COLO829 (cell line): Measurements from ENCODE around the gene JMJD1C.
"Not testable (repeated sequence)": the region's sequence is repeated elsewhere in the genome, so short reads cannot be mapped to it uniquely, and the experiment has no call there.

ENCODE experiments used
- DNase-seq: peaks from one replicate; pipeline ENCODE4 v3.0.0; 2012; ENCODE audit warnings: low spot score

JMJD1C gene

DNA sequence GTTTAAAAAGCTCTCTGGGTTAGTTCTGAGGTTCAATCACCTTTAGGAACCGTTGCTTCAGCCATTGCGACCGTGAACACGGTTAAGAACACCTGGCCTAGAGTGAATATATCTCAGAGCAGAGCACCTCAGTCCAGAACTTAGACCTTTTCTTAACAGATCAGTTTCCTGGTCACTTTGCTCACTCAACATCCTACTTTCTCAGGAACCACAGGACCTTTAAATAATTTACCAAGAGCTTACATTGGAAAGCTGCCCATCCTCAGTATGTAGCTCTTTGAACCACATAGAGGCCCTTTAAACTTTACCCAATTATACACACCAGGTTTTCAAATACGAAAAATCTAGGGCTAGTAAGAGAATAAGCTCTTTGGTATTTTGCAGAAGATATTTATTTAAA, 179.4 kb downstream of the JMJD1C start:
- no peak for DNase-seq

- DNase-seq, result not testable (repeated sequence)
Observed at GRCh38 chr10:63283901-63284300, 181.9 kb downstream of the JMJD1C start.

GRCh38 chr10:63283093-63283492, 182.7 kb downstream of the JMJD1C start:
- DNase-seq, result no peak

DNA sequence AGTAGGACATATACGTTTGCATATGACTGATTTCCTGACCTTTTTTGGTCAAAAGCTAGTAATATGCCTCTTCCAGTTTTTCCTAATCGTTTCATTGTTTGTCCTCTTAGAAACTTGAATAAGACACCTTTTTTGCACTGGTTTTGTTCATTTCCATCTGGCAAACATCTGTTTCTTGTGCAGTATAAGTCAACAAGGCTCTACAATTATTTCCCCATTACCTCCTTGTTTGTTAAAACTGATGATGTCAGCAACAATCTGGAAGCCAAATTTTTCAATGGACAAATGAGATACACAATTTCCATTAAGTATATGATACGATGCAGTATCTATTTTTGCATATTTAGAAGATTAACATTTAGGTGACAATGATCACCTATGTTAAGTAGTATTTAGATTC, 183.8 kb downstream of the JMJD1C start:
- no peak for DNase-seq

DNA sequence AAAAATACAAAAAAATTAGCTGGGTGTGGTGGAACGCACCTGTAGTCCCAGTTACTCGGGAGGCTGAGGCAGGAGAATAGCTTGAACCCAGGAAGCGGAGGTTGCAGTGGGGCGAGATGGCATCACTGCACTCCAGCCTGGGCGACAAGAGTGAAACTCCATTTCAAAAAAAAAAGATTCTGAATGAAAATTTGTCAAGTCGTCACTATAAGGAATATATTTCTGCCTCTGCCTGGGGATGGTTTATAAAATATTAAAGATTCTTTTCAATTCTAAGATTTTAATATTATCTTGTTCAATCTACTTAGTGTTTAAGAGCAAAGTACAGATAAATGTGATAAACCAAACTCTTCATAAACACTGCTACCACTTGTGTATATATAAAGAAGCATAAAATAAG, 185.4 kb downstream of the JMJD1C start:
- no peak for DNase-seq

DNA sequence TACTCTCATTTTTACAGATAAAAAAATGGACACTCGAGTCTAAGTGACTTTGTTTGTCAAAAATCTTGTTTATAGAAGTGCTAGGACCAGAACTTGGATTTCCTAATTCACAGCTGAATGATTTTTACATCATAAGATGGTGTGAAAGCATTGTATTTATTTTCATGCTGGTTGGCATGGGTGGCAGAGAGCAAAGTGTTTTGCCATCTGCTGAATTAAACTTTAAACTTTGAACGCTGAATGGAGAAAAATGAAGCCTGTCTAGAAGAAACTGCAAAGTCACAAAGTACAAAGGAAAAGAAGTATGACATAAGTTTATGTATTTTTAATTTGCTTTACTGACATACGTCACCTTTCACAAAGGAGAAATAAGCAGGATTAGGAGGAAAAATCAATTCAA, 190.7 kb downstream of the JMJD1C start:
- no peak for DNase-seq

DNA sequence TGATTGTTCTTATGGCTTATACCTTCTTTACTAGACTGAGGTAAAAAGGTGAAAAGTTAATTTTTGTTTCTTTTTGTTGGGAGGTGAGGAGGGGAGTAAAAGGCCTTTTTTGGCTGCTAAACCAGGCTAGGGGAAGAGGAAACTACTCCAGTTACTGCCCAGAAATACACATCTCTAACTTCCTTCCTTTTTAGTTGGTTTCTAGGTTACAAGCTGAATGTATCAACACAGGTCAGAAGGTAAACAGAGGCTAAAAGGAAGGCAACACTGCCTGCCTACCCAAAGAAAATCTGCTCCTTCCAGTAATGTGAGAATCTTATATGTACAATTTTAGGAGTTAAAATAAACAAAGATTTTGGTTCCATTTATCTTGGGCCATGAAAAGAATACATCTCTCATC, 192.2 kb downstream of the JMJD1C start:
- DNase-seq, result no peak

DNA sequence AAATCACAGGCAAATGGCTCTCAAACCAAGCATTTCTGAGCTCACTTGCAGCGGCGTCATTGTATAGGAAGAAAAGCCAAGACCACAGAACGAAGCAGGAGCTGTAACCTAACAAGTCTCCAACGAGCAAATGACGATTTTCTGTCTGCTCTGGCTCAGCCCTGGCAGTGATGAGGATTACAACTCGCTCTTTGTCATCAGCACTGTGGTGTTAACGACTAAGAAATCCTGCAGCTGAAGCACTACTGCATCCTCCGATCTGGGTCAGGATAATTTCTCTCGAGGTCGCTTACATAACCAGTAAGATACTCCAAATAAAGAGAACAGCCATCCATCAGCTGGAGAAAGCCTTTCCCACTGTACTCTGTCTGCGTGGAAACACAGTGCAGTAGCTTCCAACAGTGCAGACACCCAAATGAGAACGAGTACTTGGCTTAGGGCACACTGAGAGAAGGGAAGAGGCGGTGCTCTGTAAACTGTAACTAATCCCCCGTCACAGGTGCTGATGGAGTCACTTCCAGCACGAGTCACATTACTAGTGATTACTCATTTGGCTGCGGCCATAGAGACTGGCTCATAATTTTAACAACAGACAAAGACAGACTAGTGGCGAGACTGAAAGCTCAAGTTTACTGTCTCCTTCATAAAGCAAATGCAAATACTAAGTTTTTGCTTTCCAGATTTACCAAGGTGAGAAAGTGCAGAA, 196.8 kb downstream of the JMJD1C start:
- peak; percentile 74 for DNase-seq

GRCh38 chr10:63268149-63268797, 197.5 kb downstream of the JMJD1C start:
- no peak for DNase-seq

GRCh38 chr10:63267414-63268148, 198.2 kb downstream of the JMJD1C start:
- peak; percentile 23 for DNase-seq

GRCh38 chr10:63266391-63267316, 199.1 kb downstream of the JMJD1C start:
- no peak for DNase-seq

GRCh38 chr10:63265683-63266235, 200.0 kb downstream of the JMJD1C start:
- DNase-seq, result no peak

DNA sequence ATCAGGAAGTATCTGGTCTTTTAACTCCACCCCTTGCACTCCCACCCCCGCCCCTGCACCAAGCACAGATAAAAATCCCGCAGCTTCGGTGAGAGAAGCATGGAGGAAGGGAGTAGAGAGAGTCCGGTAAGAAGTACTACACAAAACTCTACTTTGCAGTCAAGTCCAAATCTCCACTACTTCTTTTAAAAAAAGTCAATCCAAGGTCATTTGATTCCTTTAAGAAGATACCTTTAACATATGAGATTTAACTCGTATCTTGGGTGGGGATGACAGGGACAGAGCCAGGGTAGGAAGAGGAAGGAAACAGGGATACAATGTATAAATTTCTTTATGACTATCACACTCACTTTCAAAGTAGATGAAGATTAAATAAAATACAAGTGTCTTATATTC, 200.6 kb downstream of the JMJD1C start:
- no peak for DNase-seq

DNA sequence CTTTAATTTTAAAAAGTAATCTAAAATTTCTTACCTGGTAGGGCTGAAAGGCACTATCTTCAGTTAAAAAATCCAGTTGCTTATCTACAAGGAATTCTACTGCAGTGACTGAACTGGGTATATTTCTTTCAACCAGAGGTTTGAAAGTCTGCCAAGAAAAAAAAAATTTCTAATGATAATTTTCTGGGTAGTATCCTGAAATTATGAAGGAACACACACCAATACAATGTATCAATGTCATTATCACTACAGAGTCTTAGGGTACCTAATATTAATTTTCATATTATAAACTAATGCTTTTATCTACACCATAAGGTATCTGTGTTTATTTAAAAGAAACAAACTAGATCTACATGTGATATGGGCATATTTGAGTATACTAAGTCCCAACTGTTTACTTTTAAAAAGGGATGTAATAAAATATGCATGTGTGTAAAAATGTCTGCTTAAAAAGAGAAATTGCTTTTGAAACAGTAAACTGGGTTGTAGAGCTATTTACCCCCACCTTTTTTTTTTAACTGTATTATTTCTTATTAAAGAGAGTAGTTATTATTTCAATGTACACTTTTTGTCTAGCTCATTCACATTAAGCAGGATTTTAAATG, 201.1 kb downstream of the JMJD1C start:
- no peak for DNase-seq

DNA sequence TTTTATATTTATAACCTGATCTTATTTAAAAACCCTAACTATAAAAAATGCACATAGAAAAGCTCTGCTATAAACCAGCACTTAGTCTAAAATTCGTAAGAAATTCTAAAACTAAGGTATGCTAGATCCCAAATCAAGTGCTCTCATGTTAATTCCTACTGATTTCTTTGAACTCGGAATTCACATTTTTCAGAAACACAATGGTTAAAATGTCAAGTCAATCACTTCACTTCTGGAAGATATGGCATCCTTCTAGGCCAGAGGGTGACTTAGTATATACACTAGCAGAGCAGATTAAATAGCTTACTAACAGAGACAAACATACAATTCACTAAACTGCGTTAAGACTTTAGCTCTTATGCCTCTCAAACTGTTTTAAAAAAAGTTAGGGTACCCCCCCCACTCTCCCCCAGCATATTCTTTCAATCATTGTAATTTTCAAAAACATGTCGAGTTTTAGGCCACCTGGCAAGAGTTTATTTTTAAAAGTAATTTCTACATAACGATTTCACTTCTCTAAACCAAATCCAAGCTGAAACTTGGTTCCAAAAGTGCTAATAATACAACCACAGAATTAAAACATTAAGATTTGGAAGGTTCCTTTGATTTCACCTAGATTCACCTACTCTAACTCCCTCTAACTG, 203.2 kb downstream of the JMJD1C start:
- no peak for DNase-seq

GRCh38 chr10:63261496-63261895, 204.3 kb downstream of the JMJD1C start:
- no peak for DNase-seq

DNA sequence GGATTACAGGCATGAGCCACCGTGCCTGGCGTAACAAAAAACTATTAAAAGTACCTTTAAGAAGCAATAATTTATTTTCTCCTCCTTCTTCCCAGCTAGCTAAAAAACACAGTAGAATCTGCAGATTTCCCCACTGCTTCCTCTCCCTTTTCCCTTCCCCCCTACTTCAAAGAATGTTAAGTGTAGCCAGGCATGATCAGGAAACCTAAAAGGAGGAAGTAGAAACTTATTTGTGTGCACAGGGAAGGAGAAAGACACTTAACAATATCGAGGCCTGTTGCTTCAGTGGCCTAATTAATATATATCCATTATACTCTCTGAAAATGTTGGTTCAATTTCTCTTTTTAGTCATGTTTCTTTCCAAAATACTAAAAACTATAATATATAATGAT, 204.9 kb downstream of the JMJD1C start:
- DNase-seq, result no peak

DNA sequence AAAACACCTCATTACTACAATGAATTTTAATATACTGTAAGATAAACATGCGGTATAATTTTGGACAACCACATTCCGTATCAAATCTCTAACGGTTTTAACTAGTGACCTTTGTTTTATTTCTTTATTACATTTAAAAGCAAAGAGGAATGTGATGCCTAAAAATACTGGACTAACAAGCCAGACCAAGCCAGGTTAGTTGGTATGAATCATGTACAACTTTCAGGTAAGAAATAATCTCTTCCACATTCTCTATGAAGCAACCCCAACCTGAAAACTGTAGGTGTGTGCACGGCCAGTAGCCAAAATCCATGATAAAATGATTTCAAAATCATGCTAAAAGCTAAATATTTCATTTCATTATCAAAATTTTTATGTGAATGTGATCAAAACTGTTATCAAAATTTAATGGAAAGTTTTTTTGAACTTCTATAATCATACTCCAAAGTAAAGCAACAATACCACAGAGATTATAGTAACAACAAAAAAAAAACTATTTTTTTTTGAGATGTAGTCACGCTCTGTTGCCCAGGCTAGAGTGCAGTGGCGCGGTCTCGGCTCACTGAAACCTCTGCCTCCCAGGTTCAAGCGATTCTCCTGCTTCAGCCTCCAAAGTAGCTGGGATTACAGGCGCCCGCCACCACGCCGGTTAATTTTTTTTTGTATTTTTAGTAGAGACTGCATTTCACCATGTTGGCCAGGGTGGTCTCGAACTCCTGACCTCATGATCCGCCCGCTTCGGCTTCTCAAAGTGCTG, 205.5 kb downstream of the JMJD1C start:
- no peak for DNase-seq

DNA sequence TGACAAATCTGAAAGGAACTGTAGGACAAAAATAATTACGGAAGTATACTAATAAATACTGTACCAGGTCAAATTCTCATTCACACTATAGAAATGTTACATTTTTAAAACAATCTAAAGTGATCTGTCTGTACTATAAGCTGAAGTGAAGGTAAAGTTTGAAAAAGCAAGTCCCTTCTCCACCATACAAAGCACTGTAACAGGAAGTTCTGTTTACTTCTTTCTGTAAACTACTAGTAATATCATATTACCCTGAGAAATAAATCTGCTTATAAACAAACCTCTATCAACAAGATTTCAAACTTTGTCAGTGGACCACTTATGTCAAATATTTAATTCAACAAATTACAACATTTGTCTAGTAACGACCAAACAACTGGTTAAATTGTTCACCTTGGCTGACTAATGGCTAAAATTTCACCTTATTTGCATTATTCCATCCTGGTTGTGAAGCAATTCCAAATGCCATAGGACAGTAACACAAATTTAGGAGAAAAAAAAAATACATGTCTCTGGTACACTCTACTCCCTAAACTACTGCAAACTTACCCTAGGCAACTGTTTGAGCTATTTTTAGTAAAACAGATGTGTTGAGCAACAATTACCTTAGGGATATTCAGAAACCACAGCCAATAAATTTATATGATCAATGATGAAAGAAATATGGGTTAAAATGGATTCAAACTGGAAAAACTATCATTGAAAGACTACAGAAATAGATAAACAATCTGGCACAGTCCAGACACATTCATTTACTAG, 206.7 kb downstream of the JMJD1C start:
- no peak for DNase-seq
